ENCODE results near the gene UROC1. TPM values are rescaled to one million over a fixed set of nuclear protein-coding genes. Genes with fewer than 3 reads are reported as not detected.

The UROC1 gene
- total and polyA plus RNA-seq, 12 donors = 0.01 TPM; not detected in 11

- ATAC-seq (no peak), DNase-seq (no peak)
- H3K27me3 ChIP-seq = peaks cover 0 to 24% (median 16%) of the 10 kb centered on the region in 7 donors
- 82 to 92% methylated on average over 7 of the region's 7 CpGs for WGBS, 2 donors
- H3K4me1 ChIP-seq = peaks cover 2 to 51% (median 30%) of the 10 kb centered on the region in 9 donors
- no peak overlapping the region for H3K27ac ChIP-seq
- H3K36me3 ChIP-seq = no peaks in the 10 kb centered on the region
- no peaks in the 10 kb centered on the region for H3K9me3 ChIP-seq
- H3K4me3 ChIP-seq = no peak overlapping the region
- TF ChIP-seq CTCF (IDR thresholded peaks at IDR 0.05) = no peak
- intact Hi-C loops (cut with DNase I) = loop anchor here in 6 of 10 donors (5.0 to 10.0 kb wide), 4 partner anchors 40 to 1018 kb away; no protein-coding TSS in a partner anchor
Observed at GRCh38 chr3:126527006-126527405, 9.4 kb upstream of the UROC1 start.

- H3K4me3 ChIP-seq = no peak overlapping the region
- DNase-seq (no peak), ATAC-seq (no peak)
- no peak for TF ChIP-seq CTCF (IDR thresholded peaks at IDR 0.05)
- H3K36me3 ChIP-seq = no peaks in the 10 kb centered on the region
- H3K27me3 ChIP-seq = peaks cover 0 to 24% (median 16%) of the 10 kb centered on the region in 7 donors
- peaks cover 2 to 51% (median 30%) of the 10 kb centered on the region in 9 donors for H3K4me1 ChIP-seq
- intact Hi-C loops (cut with DNase I) = loop anchor here in 6 of 10 donors (5.0 to 10.0 kb wide), 4 partner anchors 41 to 1018 kb away; no protein-coding TSS in a partner anchor
- 83 to 87% methylated on average over 7 of the region's 7 CpGs for WGBS, 2 donors
- H3K9me3 ChIP-seq = no peaks in the 10 kb centered on the region
- H3K27ac ChIP-seq = no peak overlapping the region
Observed at GRCh38 chr3:126526668-126527005, 9.1 kb upstream of the UROC1 start.

- Histone ChIP-seq H3K9me3 (no peaks in the 10 kb centered on the region), H3K36me3 (no peaks in the 10 kb centered on the region), H3K4me3 (no peak overlapping the region), H3K4me1 (peaks cover 2 to 49% (median 30%) of the 10 kb centered on the region in 9 donors), H3K27me3 (peaks cover 0 to 24% (median 16%) of the 10 kb centered on the region in 7 donors), H3K27ac (no peak overlapping the region)
- TF ChIP-seq CTCF (IDR thresholded peaks at IDR 0.05) = no peak
- no peak for DNase-seq
- ATAC-seq = no peak
- intact Hi-C loops (cut with DNase I) = loop anchor here in 6 of 10 donors (5.0 to 10.0 kb wide), 4 partner anchors 41 to 1019 kb away; no protein-coding TSS in a partner anchor
- 83 to 84% methylated on average over 8 of the region's 8 CpGs for WGBS, 2 donors
Observed at GRCh38 chr3:126525853-126526667, 8.5 kb upstream of the UROC1 start.

- intact Hi-C loops (cut with DNase I) = loop anchor here in 6 of 10 donors (5.0 to 10.0 kb wide), 4 partner anchors 42 to 1020 kb away; no protein-coding TSS in a partner anchor
- Histone ChIP-seq H3K27ac (no peak overlapping the region), H3K4me1 (peaks cover 2 to 41% (median 22%) of the 10 kb centered on the region in 9 donors), H3K27me3 (peaks cover 0 to 24% (median 16%) of the 10 kb centered on the region in 7 donors), H3K36me3 (no peaks in the 10 kb centered on the region), H3K4me3 (peak overlapping the region in 1 of 10 donors; percentile 59), H3K9me3 (no peaks in the 10 kb centered on the region)
- no peak for ATAC-seq
- WGBS, 2 donors = 77 to 83% methylated on average over 12 of the region's 12 CpGs
- no peak for TF ChIP-seq CTCF (IDR thresholded peaks at IDR 0.05)
- no peak for DNase-seq
Observed at GRCh38 chr3:126525091-126525852, 7.7 kb upstream of the UROC1 start.
